Cortex of kidney (tissue), 1 donor: ENCODE results near the gene SRGAP1.
"Not testable (repeated sequence)": the region's sequence is repeated elsewhere in the genome, so short reads cannot be mapped to it uniquely, and the experiment has no call there.

Source experiments
- DNase-seq: peaks from one replicate; lab custom pipeline; 2025; lab: John Stamatoyannopoulos, UW

The SRGAP1 gene

GRCh38 chr12:63838411-63838810, 6.1 kb upstream of the SRGAP1 start:
- no peak for DNase-seq

GRCh38 chr12:63841011-63841410, 3.5 kb upstream of the SRGAP1 start:
- DNase-seq: no peak

GRCh38 chr12:63841571-63841970, 2.9 kb upstream of the SRGAP1 start:
- DNase-seq: no peak

GRCh38 chr12:63842750-63843149, 1.8 kb upstream of the SRGAP1 start:
- not testable (repeated sequence) for DNase-seq

GRCh38 chr12:63843254-63843720, 1.2 kb upstream of the SRGAP1 start:
- no peak for DNase-seq

- DNase-seq: no peak
Measured at GRCh38 chr12:63843721-63844390, 644 bp upstream of the SRGAP1 start.

- DNase-seq: no peak
Measured at GRCh38 chr12:63845726-63846125, 1.2 kb downstream of the SRGAP1 start.

GRCh38 chr12:63846238-63846967, 1.9 kb downstream of the SRGAP1 start:
- DNase-seq: no peak

GRCh38 chr12:63848450-63848849, 4.0 kb downstream of the SRGAP1 start:
- no peak for DNase-seq

GRCh38 chr12:63849106-63849620, 4.7 kb downstream of the SRGAP1 start:
- no peak for DNase-seq

GRCh38 chr12:63849641-63850040, 5.1 kb downstream of the SRGAP1 start:
- no peak for DNase-seq

GRCh38 chr12:63853978-63854377, 9.5 kb downstream of the SRGAP1 start:
- no peak for DNase-seq

GRCh38 chr12:63855299-63855698, 10.8 kb downstream of the SRGAP1 start:
- DNase-seq: no peak

- DNase-seq: no peak
Measured at GRCh38 chr12:63857771-63858670, 13.5 kb downstream of the SRGAP1 start.

GRCh38 chr12:63859880-63860279, 15.4 kb downstream of the SRGAP1 start:
- DNase-seq: not testable (repeated sequence)

GRCh38 chr12:63862187-63862968, 17.9 kb downstream of the SRGAP1 start:
- DNase-seq: no peak

GRCh38 chr12:63862969-63863230, 18.4 kb downstream of the SRGAP1 start:
- no peak for DNase-seq

- no peak for DNase-seq
Measured at GRCh38 chr12:63863658-63864453, 19.4 kb downstream of the SRGAP1 start.

GRCh38 chr12:63864454-63864706, 19.9 kb downstream of the SRGAP1 start:
- no peak for DNase-seq

GRCh38 chr12:63865448-63865847, 20.9 kb downstream of the SRGAP1 start:
- no peak for DNase-seq

GRCh38 chr12:63867053-63867452, 22.6 kb downstream of the SRGAP1 start:
- no peak for DNase-seq
